GM10266 (cell line): ENCODE measurements around the gene RHOBTB3.

Experiments
- DNase-seq: peaks from one replicate; pipeline ENCODE4 v3.0.0; 2012; ENCODE audit errors: extremely low spot score
- TF ChIP-seq, protein P1 (sequence below): IDR thresholded peaks from 2 replicates; pipeline ENCODE4 v1.5.1; 2012; ENCODE audit warnings: mild to moderate bottlenecking, low read depth; ENCODE audit not compliant: control insufficient read depth, insufficient read depth; ENCODE audit errors: missing control alignments

The RHOBTB3 gene, protein sequence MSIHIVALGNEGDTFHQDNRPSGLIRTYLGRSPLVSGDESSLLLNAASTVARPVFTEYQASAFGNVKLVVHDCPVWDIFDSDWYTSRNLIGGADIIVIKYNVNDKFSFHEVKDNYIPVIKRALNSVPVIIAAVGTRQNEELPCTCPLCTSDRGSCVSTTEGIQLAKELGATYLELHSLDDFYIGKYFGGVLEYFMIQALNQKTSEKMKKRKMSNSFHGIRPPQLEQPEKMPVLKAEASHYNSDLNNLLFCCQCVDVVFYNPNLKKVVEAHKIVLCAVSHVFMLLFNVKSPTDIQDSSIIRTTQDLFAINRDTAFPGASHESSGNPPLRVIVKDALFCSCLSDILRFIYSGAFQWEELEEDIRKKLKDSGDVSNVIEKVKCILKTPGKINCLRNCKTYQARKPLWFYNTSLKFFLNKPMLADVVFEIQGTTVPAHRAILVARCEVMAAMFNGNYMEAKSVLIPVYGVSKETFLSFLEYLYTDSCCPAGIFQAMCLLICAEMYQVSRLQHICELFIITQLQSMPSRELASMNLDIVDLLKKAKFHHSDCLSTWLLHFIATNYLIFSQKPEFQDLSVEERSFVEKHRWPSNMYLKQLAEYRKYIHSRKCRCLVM

DNA sequence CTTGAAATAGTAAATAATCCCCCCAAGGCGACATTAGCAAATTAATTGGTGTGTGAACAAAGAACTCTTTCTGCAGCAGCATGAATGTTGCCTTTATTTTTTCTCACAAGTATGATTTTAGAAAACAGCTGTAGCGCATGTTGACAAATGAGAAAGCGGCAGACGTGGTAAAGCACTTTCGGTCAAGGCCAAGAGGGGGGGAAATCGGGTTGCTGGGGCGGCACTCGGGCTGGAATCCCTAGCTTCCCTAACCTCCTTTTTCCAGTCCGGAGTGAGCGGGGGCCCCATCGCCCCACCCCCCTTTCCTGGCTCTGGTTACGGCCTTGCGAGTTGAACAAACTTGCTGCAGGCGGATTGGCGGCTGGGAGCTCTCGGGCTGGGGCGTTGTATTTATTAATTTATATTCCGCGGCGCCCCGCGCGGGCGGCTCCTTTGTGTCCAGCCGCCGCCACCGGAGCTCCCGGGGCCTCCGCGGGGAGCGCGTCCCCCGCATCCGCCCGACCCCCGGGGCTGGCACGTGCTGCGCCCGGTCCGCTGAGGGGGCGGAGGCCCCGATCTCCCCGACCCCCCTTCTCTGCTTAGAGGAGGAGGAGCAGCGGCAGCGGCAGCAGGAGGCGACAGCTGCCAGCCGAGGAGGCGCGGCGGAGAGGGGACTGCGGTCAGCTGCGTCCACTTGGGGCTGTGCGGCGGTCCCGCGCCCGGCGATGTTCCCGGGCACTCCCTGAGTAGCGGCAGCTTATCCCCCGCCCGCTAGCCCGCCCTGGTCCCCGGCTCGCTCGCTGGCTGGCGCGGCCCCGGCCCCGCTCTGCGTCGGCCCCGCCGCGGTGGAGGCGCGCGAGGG lies at the start of gene RHOBTB3:
RHOBTB3 (plus strand) TSS at position 607 of the 841 bp plus-strand sequence. CDS start 347 bp downstream, outside the sequence.
- TF ChIP-seq, protein P1, sequence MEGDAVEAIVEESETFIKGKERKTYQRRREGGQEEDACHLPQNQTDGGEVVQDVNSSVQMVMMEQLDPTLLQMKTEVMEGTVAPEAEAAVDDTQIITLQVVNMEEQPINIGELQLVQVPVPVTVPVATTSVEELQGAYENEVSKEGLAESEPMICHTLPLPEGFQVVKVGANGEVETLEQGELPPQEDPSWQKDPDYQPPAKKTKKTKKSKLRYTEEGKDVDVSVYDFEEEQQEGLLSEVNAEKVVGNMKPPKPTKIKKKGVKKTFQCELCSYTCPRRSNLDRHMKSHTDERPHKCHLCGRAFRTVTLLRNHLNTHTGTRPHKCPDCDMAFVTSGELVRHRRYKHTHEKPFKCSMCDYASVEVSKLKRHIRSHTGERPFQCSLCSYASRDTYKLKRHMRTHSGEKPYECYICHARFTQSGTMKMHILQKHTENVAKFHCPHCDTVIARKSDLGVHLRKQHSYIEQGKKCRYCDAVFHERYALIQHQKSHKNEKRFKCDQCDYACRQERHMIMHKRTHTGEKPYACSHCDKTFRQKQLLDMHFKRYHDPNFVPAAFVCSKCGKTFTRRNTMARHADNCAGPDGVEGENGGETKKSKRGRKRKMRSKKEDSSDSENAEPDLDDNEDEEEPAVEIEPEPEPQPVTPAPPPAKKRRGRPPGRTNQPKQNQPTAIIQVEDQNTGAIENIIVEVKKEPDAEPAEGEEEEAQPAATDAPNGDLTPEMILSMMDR = no peak
- peak; percentile 65 for DNase-seq

DNA sequence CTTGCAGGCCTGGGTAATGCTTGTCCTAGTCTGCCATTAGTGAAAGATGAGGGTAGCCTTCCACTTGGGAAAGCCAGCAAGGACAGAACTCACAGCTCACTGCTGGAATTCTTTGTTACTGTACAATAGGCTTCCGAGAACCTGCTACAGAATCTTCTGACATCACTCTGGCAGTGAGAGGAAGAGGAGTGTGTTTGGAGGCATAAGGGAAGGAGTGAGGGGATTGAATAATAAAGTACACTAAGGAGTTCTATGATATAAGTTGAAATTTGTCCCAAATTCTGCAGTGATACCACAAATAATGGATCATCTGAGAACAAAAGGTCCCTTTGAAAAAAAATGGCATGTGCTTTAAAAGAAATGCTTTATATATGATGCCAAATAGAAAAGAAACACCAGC lies 48.2 kb upstream of the RHOBTB3 start, which contains the start of gene SPATA9:
SPATA9 (minus strand) TSS at position 101 of the 400 bp plus-strand sequence. CDS start 137 bp downstream, outside the sequence.
- DNase-seq = no peak
- TF ChIP-seq, protein P1 = no peak

DNA sequence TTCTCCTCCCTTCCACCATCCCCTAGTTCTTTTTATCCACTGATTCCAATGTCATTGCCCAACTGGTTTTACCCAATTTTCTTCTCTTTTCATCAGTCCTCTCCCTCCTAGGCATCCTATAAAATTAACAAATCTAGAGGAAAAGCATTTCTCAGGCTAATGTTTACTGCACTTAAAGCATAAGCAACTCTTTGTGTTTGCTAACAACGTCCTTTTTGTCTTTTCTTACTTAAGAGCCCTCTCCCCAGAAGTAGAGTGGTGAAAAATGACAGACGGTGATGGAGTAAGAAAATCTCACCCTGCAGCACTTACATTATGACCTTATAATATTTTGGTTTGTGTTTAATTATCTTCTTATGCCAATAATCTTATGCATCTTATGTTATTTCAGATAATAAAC lies 46.8 kb upstream of the RHOBTB3 start:
- TF ChIP-seq, protein P1 = no peak
- no peak for DNase-seq

DNA sequence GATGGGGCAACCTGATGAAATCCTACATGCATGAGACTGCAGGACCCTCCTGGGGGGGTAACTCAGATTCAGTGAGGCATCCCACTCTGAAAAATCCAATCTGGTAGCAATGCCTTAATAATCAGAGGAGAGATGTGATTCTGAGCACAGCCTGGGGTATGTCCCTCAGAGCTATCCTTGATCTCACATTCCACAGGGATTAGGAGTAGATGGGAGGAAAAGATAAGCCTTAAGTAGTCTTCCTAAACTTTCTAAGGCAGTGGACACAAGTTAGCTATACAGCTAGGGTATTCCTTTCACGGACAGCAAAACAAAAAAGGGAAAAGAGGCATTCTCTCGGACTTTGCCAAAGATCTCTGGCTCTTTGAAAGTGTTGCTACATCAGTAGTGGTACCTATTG lies 44.5 kb upstream of the RHOBTB3 start:
- no peak for DNase-seq

DNA sequence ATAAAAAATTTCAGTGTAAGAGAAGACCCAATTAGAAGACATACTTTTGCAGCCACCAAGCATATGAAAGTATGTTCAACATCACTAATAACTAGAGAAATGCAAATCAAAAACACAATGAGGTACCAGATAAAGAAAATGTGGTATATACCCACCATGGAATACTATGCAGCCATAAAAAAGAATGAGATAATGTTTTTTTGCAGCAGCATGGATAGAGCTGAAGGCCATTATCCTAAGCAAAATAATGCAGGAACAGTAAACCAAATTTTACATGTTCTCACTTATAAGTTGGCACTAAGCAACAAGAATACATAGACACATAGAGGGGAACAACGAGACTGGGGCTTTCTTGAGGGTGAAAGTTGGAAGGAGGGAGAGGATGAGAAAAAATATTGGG lies 41.5 kb upstream of the RHOBTB3 start:
- TF ChIP-seq, protein P1 = no peak
- DNase-seq = no peak

More for the DNA sequence above, 44.5 kb upstream of the RHOBTB3 start:
- TF ChIP-seq, protein P1 = no peak

DNA sequence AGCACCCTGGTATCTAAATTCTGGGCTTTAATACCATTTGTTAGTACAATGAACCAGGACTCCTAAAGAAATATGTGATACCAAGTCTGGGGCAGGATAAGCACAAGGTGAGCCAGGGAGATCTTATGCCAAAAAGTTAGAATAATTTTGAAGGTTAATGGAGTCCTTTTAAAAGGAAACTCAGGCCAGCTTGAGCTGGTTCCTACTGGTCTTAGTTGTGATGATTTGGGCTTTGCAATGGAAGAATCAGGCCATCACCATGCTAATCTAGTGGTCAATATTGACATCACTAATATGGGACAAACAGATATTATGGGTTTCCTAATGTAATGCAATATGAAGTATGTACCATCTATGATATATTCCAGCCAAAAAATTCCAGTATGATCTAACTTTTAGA lies 40.8 kb upstream of the RHOBTB3 start:
- TF ChIP-seq, protein P1 = no peak
- DNase-seq = no peak
